ENCODE results near the gene ADTRP. TPM values are rescaled to one million over a fixed set of nuclear protein-coding genes. Genes with fewer than 3 reads are reported as not detected.

The ADTRP gene
- total RNA-seq, 2 experiments from 2014 or later = 29.1 to 31.5 TPM

DNA sequence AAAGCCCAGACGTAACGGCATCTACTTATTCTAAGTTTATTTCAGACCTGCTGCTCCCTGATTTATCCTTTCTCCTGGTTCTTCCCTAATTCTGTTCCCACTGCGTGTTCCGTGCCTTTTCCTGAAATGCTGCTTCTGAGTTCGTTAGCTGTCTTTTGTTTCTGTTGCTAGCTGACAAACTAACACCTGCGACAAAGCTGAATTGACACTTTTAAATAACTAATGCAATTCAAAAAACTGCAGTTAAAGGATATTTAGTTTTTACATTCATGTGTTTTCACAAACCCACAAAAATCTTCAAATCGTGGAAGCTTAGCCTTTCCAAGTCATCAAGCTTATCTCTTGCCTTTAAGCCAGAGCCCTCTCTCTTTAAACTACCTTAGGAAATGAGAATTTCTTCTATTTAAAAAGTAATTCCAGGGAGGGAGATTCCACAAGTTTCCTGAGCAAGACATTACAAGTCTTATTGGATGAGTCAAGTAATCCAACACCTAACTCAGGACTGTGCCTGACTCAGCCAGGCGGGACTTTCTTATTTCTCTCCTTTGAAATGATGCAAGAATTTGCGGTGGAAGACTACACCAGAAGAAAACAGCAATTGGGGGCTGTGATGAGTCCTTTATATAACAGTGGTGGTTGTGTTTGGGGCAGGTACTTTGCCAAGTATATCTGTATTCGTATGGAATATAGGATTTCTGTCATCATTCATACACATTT lies 6.3 kb downstream of the ADTRP start:
- H3K27ac Mint-ChIP-seq = no peak overlapping the region
- no peak for DNase-seq
- no peak overlapping the region for H3K4me3 Mint-ChIP-seq
- H3K36me3 Mint-ChIP-seq = no peaks in the 10 kb centered on the region
- peaks cover 15% of the 10 kb centered on the region for H3K4me1 Mint-ChIP-seq
- no peaks in the 10 kb centered on the region for H3K27me3 Mint-ChIP-seq
- no peaks in the 10 kb centered on the region for H3K9me3 Mint-ChIP-seq

DNA sequence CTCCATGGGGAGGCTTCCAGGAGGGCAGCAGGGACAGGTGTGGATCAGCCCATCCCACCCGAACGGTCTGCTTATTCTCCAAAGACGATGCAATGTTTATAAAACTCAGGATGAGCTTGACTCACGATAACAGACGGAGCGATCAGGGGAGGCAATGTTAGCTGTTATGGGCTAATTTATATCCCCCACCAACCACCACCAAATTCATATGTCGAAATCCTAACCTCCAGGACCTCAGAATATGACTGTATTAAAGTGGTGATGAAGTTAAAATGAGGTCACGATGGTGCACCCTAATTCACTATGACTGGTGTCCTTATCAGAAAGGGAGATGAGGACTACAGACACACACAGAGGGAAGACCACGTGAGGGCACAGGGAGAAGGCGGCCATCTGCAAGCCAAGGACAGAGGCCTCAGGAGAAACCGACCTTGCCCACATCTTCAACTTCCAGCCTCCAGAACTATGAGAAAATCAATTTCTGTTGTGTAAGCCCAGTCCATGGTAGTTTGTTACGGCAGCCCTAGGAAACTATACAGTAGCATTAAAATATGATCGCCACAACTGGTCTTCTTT lies 7.0 kb downstream of the ADTRP start:
- Mint-ChIP-seq H3K4me3 (no peak overlapping the region), H3K36me3 (no peaks in the 10 kb centered on the region), H3K9me3 (no peaks in the 10 kb centered on the region), H3K27me3 (no peaks in the 10 kb centered on the region), H3K4me1 (peaks cover 16% of the 10 kb centered on the region), H3K27ac (no peak overlapping the region)
- DNase-seq = no peak

DNA sequence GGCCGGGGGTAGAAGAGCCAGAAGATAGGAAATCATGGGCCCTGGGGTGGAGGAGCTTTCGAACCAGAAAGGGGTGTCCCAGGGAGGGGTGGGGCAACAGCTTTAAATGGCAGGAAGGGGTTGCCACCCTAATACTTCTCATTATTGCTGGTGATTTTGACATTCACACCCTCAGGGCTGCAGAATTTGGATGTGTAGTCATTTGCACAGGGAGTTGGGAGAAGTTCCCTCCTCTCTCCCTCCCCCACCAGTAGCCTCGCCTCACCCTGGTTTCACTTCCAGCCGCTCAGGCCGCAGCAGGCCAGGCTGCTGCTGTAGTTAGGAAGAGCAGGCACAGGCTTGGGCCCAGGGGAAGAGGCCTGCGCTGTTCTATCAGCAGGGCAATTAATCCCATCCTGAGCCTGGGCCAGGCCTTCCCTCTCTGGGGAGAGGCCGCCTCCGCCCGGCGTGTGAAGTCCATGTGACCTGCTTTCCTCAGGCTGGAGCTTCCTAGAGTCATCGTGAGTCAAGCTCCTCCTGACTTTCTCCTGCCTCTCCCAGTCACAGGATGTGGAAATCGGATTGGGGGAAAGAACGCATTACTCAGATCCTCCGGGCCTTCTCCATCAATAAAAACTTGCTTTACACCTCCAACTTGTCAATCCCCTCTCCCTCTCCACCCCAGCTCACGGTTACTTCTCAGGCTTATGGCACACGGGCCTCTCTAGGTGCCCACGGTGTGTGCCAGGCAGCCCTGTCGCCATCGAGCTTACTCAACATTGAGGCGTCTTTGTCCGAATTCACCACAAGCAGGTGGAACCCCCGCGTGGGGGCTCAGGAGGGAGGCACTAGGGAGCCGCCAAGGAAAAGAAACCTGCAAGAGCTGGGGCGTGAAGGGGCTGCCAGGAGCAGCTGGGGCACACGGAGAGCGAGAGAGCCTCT lies 7.8 kb downstream of the ADTRP start:
- no peak overlapping the region for H3K27ac Mint-ChIP-seq

DNA sequence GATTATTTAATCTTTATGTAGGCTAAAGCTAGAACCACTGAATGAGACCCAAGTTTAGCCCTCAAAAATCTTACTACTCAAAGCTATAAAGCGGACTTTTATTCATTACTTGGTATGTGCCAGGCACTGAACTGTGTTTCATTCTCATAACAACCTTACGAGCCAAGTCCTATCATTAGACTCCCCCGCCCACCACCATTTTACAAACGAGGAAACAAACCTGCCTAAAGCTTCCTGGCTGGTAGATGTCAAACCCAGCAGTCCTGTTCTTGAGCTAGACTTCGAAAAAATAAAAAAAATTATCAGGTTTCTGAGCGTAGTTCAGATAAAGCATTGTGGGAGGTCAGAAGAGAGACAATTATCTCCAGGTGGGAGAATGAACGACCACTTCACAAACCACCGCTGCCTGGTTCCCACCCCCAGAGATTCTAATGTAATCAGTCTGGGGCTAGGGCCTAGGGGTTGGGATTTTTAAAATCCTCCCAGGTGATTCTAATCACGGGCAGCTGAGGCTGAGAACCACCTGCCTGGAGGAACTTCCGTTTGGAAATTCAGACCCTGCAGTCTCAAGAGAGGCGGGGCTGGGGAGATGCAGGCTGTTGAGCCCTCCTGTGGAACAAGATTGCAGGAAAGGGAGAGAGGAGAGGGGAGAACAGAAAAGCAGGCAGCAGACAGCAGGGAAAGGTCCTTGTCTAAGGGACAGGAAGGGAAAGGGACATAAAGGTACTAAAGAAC lies 8.6 kb downstream of the ADTRP start:
- Mint-ChIP-seq H3K4me1 (peaks cover 19% of the 10 kb centered on the region), H3K36me3 (no peaks in the 10 kb centered on the region), H3K27ac (no peak overlapping the region), H3K27me3 (no peaks in the 10 kb centered on the region), H3K4me3 (no peak overlapping the region), H3K9me3 (no peaks in the 10 kb centered on the region)
- no peak for DNase-seq

More for the DNA sequence above, 7.8 kb downstream of the ADTRP start:
- H3K27me3 Mint-ChIP-seq = no peaks in the 10 kb centered on the region
- H3K4me1 Mint-ChIP-seq = peaks cover 18% of the 10 kb centered on the region
- DNase-seq = no peak
- no peaks in the 10 kb centered on the region for H3K9me3 Mint-ChIP-seq
- H3K36me3 Mint-ChIP-seq = no peaks in the 10 kb centered on the region
- H3K4me3 Mint-ChIP-seq = no peak overlapping the region

GRCh38 chr6:11769244-11769643 lies 9.4 kb downstream of the ADTRP start:
- Mint-ChIP-seq H3K4me1 (peaks cover 24% of the 10 kb centered on the region), H3K36me3 (no peaks in the 10 kb centered on the region), H3K27me3 (no peaks in the 10 kb centered on the region), H3K27ac (no peak overlapping the region), H3K4me3 (no peak overlapping the region), H3K9me3 (no peaks in the 10 kb centered on the region)
- DNase-seq = no peak

- H3K9me3 Mint-ChIP-seq = no peaks in the 10 kb centered on the region
- no peak overlapping the region for H3K4me3 Mint-ChIP-seq
- H3K27me3 Mint-ChIP-seq = no peaks in the 10 kb centered on the region
- DNase-seq = no peak
- H3K27ac Mint-ChIP-seq = peak overlapping the region; percentile 34
- no peaks in the 10 kb centered on the region for H3K36me3 Mint-ChIP-seq
- H3K4me1 Mint-ChIP-seq = peaks cover 28% of the 10 kb centered on the region
Measured at GRCh38 chr6:11767978-11768756, 10.4 kb downstream of the ADTRP start.

GRCh38 chr6:11767458-11767857 lies 11.1 kb downstream of the ADTRP start:
- no peaks in the 10 kb centered on the region for H3K36me3 Mint-ChIP-seq
- DNase-seq = no peak
- no peak overlapping the region for H3K4me3 Mint-ChIP-seq
- no peaks in the 10 kb centered on the region for H3K9me3 Mint-ChIP-seq
- H3K27ac Mint-ChIP-seq = no peak overlapping the region
- no peaks in the 10 kb centered on the region for H3K27me3 Mint-ChIP-seq
- peaks cover 26% of the 10 kb centered on the region for H3K4me1 Mint-ChIP-seq

- Mint-ChIP-seq H3K4me1 (peaks cover 23% of the 10 kb centered on the region), H3K27ac (no peak overlapping the region), H3K27me3 (no peaks in the 10 kb centered on the region), H3K4me3 (no peak overlapping the region), H3K36me3 (no peaks in the 10 kb centered on the region), H3K9me3 (no peaks in the 10 kb centered on the region)
- no peak for DNase-seq
Measured at GRCh38 chr6:11766589-11767450, 11.8 kb downstream of the ADTRP start.

DNA sequence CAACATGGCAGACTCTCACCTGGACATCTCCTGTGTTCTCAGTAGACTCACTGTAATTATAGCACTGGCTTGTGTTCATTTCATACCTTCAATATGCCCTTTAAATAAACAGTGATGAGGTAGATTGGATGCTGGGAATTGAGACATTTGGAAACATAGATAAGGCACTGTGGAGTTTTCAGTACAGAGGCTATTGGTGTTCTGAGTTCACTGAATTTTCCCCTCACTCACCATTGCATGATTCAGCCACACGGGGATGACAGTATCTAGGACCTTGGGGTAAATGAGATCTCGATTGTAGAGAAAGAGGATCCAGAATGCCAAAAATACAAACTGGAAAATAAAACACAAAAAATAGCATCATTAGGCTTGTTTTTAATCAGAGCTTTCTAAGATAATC lies 12.6 kb downstream of the ADTRP start:
- Mint-ChIP-seq H3K36me3 (no peaks in the 10 kb centered on the region), H3K27ac (no peak overlapping the region), H3K4me3 (no peak overlapping the region), H3K9me3 (no peaks in the 10 kb centered on the region), H3K4me1 (peaks cover 26% of the 10 kb centered on the region), H3K27me3 (no peaks in the 10 kb centered on the region)
- no peak for DNase-seq

DNA sequence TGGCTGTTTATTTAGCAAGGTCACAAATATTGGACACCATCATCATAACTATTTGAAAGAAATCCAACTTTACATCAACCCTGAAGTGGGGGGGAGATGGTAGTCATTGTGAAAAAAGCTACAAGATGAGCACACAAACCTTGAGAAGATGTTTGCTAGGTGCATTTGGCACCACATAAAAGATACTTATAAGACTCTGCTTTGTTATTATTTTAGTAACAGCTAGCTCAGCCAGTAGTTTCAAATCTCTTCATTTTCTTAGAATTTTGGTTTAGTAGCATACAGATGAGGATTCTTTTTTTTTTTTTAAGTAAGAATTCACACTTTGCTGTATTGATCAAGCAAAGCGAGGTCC lies 14.4 kb downstream of the ADTRP start:
- H3K9me3 Mint-ChIP-seq = no peaks in the 10 kb centered on the region
- DNase-seq = no peak
- no peaks in the 10 kb centered on the region for H3K27me3 Mint-ChIP-seq
- H3K27ac Mint-ChIP-seq = no peak overlapping the region
- no peak overlapping the region for H3K4me3 Mint-ChIP-seq
- H3K36me3 Mint-ChIP-seq = no peaks in the 10 kb centered on the region
- H3K4me1 Mint-ChIP-seq = peaks cover 26% of the 10 kb centered on the region

GRCh38 chr6:11763460-11764249 lies 14.9 kb downstream of the ADTRP start:
- no peaks in the 10 kb centered on the region for H3K27me3 Mint-ChIP-seq
- H3K36me3 Mint-ChIP-seq = no peaks in the 10 kb centered on the region
- no peak for DNase-seq
- no peak overlapping the region for H3K27ac Mint-ChIP-seq
- peaks cover 26% of the 10 kb centered on the region for H3K4me1 Mint-ChIP-seq
- H3K4me3 Mint-ChIP-seq = no peak overlapping the region
- no peaks in the 10 kb centered on the region for H3K9me3 Mint-ChIP-seq

- no peak for DNase-seq
- Mint-ChIP-seq H3K4me1 (peaks cover 25% of the 10 kb centered on the region), H3K4me3 (no peak overlapping the region), H3K36me3 (no peaks in the 10 kb centered on the region), H3K9me3 (peaks cover 2% of the 10 kb centered on the region), H3K27me3 (no peaks in the 10 kb centered on the region), H3K27ac (no peak overlapping the region)
Measured at GRCh38 chr6:11762794-11763459, 15.7 kb downstream of the ADTRP start.

Data from activated naive CD8-positive, alpha-beta T cell treated with anti-CD3 and anti-CD28 coated beads for 36 hours (primary cell).